Peyer's patch (tissue), 4 donors: ENCODE measurements around the gene TRIM47. TPM values are rescaled to one million over a fixed set of nuclear protein-coding genes. Genes with fewer than 3 reads are reported as not detected.

Experiments
- DNase-seq, 3 donors: peaks; one replicate each; pipeline ENCODE4 v3.0.0-alpha.2; 2017 to 2019
- H3K27ac ChIP-seq, 4 donors: fragments of 200-600 bp; sonication (generic); one replicate each; pipeline ENCODE4 v1.5.1; 2016 to 2019
- H3K27me3 ChIP-seq, 2 donors: fragments of 200-600 bp; sonication (generic); one replicate each; pipeline ENCODE4 v1.5.1; 2019
- H3K36me3 ChIP-seq, 3 donors: fragments of 200-600 bp; sonication (generic); one replicate each; pipeline ENCODE4 v1.5.1; 2016 to 2019
- H3K4me1 ChIP-seq, 4 donors: fragments of 200-600 bp; sonication (generic); one replicate each; pipeline ENCODE4 v1.5.1; 2016 to 2019
- H3K4me3 ChIP-seq, 4 donors: fragments of 200-600 bp; sonication (generic); 1 replicate in 3 of 4; 2 replicates in 1 of 4; pipeline ENCODE4 v1.5.1; 2016 to 2019; ENCODE audit warnings: mild to moderate bottlenecking in 1 of 4
- H3K9me3 ChIP-seq, 4 donors: fragments of 200-600 bp; sonication (generic); one replicate each; pipeline ENCODE4 v1.5.1; 2016 to 2019; ENCODE audit warnings: mild to moderate bottlenecking in 1 of 4
- CTCF ChIP-seq, 6 experiments: fragments of 450-650 bp in 4 of 6; fragments of 200-600 bp in 2 of 6; sonication (generic) in 1 of 6; IDR thresholded peaks; one replicate each; pipeline ENCODE4 v1.5.1; 2017 to 2019; ENCODE audit warnings: antibody characterized with exemption in 6 of 6, mild to moderate bottlenecking in 3 of 6, moderate library complexity in 1 of 6
- POLR2A ChIP-seq, 2 donors: fragments of 450-650 bp; IDR thresholded peaks; one replicate each; pipeline ENCODE4 v1.5.1; 2017; ENCODE audit warnings: antibody characterized with exemption in 2 of 2, mild to moderate bottlenecking in 2 of 2, moderate library complexity in 2 of 2
- total RNA-seq, 4 donors: library from RNA; depleted of rRNA; stranded (reverse); fragments of >200 nt; gene quantifications; one replicate each; pipeline ENCODE4 v1.1.0, GENCODE V29; 2016

Gene TRIM47
- total RNA-seq, 4 donors from 2014 or later = 16.5 to 61.4 (median 45.7) TPM

GRCh38 chr17:75922963-75923874, 44.8 kb upstream of the TRIM47 start:
- Histone ChIP-seq H3K4me3 (no peak overlapping the region), H3K27me3 (no peaks in the 10 kb centered on the region), H3K27ac (no peak overlapping the region), H3K9me3 (no peaks in the 10 kb centered on the region), H3K36me3 (no peaks in the 10 kb centered on the region), H3K4me1 (peaks cover 0 to 19% (median 2%) of the 10 kb centered on the region in 4 donors)
- peak in 2 of 3 donors; percentile 64 to 66 for DNase-seq
- TF ChIP-seq POLR2A (IDR thresholded peaks at IDR 0.05) (no peak), CTCF (IDR thresholded peaks at IDR 0.05) (no peak)

GRCh38 chr17:75922173-75922961, 44.0 kb upstream of the TRIM47 start:
- no peak overlapping the region for H3K4me3 ChIP-seq
- DNase-seq = no peak
- no peaks in the 10 kb centered on the region for H3K36me3 ChIP-seq
- H3K27ac ChIP-seq = no peak overlapping the region
- H3K9me3 ChIP-seq = no peaks in the 10 kb centered on the region
- no peaks in the 10 kb centered on the region for H3K27me3 ChIP-seq
- TF ChIP-seq POLR2A (IDR thresholded peaks at IDR 0.05) = no peak
- no peak for TF ChIP-seq CTCF (IDR thresholded peaks at IDR 0.05)
- H3K4me1 ChIP-seq = peaks cover 0 to 19% (median 2%) of the 10 kb centered on the region in 4 donors

GRCh38 chr17:75921596-75921995, 43.2 kb upstream of the TRIM47 start:
- no peak overlapping the region for H3K4me3 ChIP-seq
- H3K36me3 ChIP-seq = no peaks in the 10 kb centered on the region
- H3K27ac ChIP-seq = no peak overlapping the region
- H3K27me3 ChIP-seq = no peaks in the 10 kb centered on the region
- TF ChIP-seq POLR2A (IDR thresholded peaks at IDR 0.05) (no peak), CTCF (IDR thresholded peaks at IDR 0.05) (no peak)
- no peak for DNase-seq
- H3K4me1 ChIP-seq = peaks cover 0 to 13% (median 2%) of the 10 kb centered on the region in 4 donors
- no peaks in the 10 kb centered on the region for H3K9me3 ChIP-seq

GRCh38 chr17:75920045-75920560, 41.7 kb upstream of the TRIM47 start:
- peaks cover 0 to 13% (median 2%) of the 10 kb centered on the region in 4 donors for H3K4me1 ChIP-seq
- no peaks in the 10 kb centered on the region for H3K9me3 ChIP-seq
- TF ChIP-seq CTCF (IDR thresholded peaks at IDR 0.05) (no peak), POLR2A (IDR thresholded peaks at IDR 0.05) (no peak)
- no peak for DNase-seq
- H3K27me3 ChIP-seq = no peaks in the 10 kb centered on the region
- H3K4me3 ChIP-seq = no peak overlapping the region
- H3K27ac ChIP-seq = no peak overlapping the region
- no peaks in the 10 kb centered on the region for H3K36me3 ChIP-seq

GRCh38 chr17:75919611-75920010, 41.2 kb upstream of the TRIM47 start:
- DNase-seq = no peak
- no peaks in the 10 kb centered on the region for H3K9me3 ChIP-seq
- TF ChIP-seq POLR2A (IDR thresholded peaks at IDR 0.05) (no peak), CTCF (IDR thresholded peaks at IDR 0.05) (no peak)
- H3K27ac ChIP-seq = no peak overlapping the region
- no peaks in the 10 kb centered on the region for H3K27me3 ChIP-seq
- peaks cover 0 to 13% (median 2%) of the 10 kb centered on the region in 4 donors for H3K4me1 ChIP-seq
- peaks cover 0 to 5% (median 0%) of the 10 kb centered on the region in 3 donors for H3K36me3 ChIP-seq
- H3K4me3 ChIP-seq = no peak overlapping the region
